Ovary (tissue), 3 donors: Measurements from ENCODE around the gene ATRNL1.

ENCODE experiments used
- EP300 ChIP-seq: sonication (generic); formaldehyde crosslinking; IDR thresholded peaks from one replicate; pipeline ENCODE4 v1.6.1; 2017; ENCODE audit warnings: antibody characterized with exemption
- POLR2A ChIP-seq: fragments of 450-650 bp; IDR thresholded peaks from one replicate; pipeline ENCODE4 v1.6.1; 2017; ENCODE audit warnings: antibody characterized with exemption, mild to moderate bottlenecking, moderate library complexity
- TF ChIP-seq, protein P1 (sequence below), 3 donors: fragments of 450-650 bp in 2 of 3; fragments of 200-600 bp in 1 of 3; IDR thresholded peaks; one replicate each; pipeline versions ENCODE4 v1.5.1 to v1.8.0; 2016 to 2022; ENCODE audit warnings: antibody characterized with exemption in 3 of 3, mild to moderate bottlenecking in 1 of 3
- donor health status: DM: no; HTN: no; CAD: no.

DNA sequence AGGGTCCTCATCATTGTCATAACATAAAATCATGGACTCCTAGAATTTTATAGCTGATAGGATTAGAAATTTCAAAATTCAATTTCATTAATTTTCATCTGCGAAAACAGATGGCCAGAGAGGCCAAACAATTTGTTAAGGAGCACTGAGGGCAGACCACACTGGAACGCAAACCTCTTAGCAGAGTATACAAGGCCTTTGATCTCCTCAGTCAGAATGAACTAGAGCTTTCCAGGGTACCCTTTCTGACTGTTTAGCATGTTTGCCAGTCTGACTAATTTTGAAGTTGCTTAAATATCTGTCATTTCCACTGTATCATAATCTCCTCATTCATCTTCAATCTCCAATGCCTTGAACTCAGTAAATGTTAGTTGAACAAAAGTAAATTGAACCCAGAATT, 41.9 kb upstream of the ATRNL1 start:
- TF ChIP-seq, protein P1, sequence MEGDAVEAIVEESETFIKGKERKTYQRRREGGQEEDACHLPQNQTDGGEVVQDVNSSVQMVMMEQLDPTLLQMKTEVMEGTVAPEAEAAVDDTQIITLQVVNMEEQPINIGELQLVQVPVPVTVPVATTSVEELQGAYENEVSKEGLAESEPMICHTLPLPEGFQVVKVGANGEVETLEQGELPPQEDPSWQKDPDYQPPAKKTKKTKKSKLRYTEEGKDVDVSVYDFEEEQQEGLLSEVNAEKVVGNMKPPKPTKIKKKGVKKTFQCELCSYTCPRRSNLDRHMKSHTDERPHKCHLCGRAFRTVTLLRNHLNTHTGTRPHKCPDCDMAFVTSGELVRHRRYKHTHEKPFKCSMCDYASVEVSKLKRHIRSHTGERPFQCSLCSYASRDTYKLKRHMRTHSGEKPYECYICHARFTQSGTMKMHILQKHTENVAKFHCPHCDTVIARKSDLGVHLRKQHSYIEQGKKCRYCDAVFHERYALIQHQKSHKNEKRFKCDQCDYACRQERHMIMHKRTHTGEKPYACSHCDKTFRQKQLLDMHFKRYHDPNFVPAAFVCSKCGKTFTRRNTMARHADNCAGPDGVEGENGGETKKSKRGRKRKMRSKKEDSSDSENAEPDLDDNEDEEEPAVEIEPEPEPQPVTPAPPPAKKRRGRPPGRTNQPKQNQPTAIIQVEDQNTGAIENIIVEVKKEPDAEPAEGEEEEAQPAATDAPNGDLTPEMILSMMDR (IDR thresholded peaks at IDR 0.05): no peak
- TF ChIP-seq POLR2A (no peak), EP300 (no peak)
